HG02571 (cell line): ENCODE data around the gene JOSD1.

Experiments
- ATAC-seq: cut with Tn5 transposase; IDR thresholded peaks from one replicate; pipeline ENCODE4 v1.9.1; 2021; ENCODE audit warnings: mild to moderate bottlenecking, moderate library complexity; ENCODE audit not compliant: unreplicated experiment

Gene JOSD1

DNA sequence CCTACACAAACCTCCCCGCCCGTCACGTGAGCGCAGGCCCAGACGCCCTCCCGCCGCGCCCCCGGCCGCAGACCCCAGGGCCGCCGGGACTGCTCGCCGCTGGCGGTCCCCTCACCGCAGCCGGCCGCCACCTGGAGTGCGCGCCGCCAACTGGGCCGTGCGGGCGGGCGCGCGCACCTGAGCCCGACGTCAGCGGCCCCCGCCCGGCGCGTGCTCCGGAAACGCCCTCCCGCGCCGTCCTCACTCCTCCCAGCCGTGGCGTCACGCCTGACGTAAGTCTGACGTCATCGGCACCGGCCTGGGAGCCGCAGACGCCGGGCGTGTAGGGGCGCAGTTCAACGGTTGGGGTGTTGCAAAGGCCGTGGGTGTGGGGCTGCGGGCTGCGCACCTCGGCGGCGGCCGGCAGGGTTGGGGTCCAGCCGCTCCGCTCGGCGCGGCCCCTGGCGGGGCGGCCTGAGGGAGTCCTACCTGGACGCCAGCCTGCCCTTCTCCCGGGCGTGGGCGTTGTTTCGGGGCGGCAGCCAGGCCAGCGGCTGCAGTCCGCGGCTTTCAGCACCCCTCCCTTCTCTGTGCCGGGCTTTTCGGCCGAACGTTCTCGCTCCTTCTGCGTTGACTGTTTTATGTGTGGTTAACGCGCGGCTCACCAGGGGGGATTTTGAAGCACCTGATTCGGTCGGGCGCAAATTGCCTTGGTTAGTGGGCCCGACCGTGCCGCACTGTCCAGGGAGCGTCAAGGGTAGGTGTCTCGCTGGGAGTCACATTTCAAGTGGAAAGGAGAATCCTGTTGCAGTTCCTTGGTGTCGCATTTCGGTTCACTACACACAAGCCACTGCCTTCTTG lies at the start of gene JOSD1:
Gene JOSD1 (minus strand): TSS at position 155 of the 840 bp plus-strand sequence. CDS start 956 bp downstream, outside the sequence.
- peak; percentile 28 for ATAC-seq

DNA sequence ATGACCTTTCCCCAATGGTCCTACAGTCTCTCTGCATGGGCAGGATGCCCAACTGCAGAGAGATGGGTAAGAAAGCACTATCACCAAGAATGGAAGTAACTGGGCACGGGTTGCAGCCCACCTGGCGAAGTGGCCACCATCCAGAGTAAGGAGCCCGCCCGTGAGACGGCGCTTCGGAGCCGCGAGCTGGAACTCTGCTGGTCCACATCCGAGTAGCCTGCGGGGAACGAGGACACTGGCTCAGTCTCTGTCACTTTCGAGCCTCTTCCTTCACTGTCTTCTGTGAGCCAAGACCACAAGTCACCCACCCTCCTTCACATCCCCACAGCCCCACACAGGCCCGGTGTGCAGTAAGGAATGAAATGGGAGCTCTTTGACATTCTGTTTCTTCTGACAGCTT lies 49.4 kb upstream of the JOSD1 start:
- ATAC-seq: no peak

DNA sequence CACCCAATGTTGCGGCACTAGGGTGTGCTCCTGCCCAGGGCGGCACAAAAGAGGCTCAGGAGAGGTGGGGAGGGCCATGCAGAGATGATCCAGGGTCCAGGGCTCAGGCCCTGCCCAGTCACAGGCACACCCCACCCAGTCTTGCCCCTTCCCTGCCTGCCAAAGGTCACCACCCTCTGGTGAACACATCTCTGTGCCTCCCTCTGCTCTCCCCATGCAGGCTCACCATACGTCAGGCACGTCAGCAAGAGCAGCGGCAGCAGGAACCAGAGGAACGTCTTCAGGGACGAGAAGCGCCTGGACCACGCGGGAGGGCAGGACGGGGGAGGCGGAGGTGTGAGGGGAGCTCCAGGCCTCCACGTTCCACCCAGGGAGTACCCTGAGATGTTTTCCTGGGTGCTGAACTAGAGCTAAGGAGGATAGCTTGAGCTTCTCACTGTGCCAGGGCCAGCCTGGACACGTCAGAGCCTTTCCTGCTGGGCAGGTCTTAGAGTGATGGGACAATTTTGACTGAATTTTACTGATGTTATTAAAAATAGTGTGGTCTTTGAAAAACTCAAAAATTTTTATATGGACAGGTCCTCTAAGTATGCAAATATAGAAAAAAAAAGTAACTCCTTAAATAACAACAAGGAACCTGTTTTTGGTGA lies 47.9 kb upstream of the JOSD1 start:
- no peak for ATAC-seq

DNA sequence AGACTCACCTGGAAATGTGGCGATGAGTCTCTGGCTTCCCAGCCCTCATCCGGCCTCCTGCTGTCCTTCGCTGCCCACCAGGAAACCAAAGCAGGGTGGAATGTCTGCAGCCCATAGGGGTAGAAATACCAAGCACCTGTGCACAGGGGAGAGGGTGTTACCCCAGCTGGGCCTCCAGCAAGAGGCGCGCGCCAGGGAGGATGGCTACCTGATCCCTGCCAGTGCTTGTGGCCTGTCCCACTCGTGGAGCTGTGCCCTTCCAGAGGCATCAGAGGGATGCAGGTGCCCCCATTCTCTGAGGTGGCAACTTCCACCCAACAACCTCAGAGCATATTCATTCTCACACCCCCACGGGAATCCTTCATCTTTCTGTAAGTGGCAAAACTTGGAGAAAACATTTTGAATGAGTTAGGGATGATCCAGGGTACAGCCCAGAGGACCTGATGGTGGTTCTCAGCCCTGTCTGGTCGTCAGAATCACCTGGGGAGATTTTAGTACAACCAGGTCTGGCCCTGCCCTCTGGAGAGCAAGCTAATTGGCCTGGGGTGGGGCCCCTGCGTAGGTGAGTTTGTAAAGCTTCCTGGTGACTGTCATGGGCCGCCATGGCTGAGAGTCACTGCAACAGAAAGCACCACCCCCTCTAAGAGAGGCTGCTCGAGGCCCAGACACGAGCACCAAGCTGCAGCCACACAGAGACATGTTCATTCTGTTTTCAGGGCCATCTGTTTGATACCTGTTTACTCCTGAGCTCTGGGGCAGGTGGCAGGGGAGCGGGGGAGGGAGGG lies 45.1 kb upstream of the JOSD1 start:
- ATAC-seq: no peak

DNA sequence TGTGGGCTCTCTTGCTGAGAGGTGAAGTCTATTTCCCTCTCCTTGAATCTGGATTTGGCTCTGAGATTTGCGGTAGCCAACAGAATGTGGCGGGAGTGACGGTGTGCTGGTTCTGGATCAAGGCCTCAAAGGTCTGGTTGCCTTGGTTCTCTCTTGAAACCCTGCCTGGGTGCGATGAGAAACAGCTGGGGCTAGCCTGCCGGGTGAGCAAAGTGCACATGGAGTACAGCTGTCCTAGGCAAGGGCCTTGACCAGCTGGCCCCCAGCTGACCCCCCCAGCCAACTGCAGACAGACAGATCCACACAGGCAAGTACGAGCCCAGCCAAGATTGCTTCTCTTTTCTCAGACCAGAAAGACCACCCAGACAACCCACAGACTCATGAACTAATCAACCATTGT lies 44.2 kb upstream of the JOSD1 start:
- no peak for ATAC-seq

DNA sequence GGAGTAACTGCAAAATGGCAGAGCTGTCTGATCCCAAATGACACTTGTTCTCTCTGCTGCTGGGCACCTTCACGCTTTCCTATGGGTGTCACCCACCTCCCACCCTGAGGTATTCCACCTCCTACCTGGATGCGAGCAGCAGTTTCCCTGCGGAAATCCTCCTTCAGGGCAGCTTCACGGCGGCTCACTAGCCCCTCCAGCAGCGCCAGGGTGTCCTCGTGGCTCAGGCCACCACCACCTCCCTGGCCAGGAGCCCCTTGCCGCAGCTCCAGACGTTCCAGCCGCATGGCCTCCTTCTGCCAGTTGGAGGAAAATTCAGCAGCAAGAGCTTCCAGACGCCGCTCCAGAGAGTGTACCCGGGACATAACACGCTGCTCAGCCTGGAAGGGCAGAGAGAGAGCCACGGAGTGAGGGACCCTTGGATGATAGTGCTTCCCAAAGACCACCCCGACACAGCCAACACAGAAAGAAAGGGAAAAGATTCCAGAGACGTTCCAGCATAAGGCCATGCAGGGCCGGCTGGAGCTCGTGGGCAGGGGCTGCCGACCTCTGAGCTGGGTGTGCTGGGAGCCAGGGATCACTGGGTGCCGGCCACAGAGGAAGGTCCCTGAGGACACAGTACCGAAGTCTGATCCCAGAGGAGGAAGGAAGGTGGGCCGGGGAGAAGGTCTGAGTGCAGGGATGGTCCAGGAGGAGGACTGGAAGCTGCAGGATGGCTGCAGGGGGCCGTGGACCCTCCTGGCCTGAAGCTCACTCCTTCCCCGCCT lies 41.6 kb upstream of the JOSD1 start:
- no peak for ATAC-seq

DNA sequence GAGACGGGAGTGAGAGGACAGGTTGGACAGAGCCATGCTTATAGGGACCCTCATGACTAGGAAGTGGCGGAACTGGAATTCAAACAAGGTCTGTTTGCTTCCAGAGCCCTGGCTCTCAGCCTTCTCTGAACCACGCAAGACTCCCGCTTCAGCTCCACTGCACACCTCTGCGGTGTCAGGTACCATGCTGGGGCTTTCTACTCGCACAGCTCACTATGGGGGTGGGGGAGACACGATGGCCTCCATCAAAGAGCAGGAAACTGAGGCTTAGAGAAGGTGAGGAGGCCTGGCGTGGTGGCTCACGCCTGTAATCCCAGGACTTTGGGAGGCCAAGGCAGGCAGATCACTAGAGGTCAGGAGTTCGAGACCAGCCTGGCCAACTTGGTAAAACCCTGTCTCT lies 40.8 kb upstream of the JOSD1 start:
- no peak for ATAC-seq

DNA sequence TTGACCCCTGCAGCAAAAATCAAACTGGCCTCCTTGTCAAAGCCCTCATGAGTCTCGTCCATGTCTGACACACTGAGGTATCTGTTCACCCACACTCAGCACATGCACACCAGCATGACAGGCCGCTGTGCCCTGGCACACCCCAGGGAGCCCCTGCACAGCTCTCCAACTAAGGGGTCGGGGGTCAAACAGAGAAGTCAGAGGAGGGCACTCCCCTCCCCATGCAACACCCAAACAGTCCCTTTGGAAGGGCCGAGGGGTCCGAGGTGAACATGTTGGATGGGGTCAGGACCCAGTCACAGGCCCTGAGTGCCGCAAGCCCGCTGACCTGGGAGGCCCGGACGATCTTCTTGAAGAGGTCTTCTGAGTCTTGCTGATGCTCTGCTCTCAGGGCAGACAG lies 40.4 kb upstream of the JOSD1 start:
- ATAC-seq: no peak

DNA sequence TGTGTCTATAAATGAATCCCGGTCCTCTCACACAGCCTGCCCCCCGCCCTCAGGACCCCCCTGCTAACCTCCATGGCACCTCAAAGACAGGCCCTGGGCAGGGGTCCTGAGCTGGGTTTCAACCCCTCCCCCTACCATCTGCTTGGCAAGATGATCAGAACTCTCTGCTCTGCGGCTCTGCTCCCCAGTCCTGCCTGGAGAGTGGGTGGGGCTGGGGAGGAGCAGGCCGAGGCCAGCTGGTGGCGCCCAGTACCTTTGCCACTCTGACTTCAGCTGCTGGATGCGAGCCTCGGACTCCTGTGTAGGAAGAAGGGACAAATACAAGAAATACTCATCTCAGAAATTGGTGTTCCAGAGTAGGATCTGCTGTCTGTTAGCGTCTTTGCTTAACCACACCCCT lies 40.0 kb upstream of the JOSD1 start:
- no peak for ATAC-seq

DNA sequence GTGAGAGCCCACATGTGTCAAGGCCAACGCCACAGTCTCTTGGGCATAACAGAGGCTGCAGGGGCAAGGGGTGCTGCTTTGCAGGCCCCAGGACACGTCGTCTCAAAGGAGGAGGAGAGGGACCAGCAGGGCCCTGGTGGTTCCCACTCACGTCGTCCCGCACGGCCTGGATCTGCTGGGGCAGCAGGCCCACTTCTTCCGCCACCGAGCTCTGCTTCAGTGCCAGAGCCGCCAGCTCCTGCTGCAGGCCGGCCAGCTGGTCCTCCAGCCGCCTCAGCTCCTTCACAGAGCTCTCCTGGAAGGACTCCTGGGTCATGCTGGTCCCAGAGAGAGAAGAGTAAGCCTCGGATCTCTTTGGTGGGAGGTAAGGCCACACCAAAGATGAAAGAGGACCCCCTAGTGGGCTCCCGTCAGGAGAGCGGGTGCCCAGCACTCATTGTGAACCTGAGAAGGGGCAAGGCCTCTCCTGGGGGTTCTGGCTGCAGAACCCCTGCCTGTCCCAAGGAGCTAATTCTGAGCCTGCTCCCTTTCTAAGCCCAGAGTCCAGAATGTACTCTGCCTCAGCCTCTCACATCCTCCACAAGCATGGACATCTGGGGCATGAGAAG lies 39.5 kb upstream of the JOSD1 start:
- no peak for ATAC-seq

DNA sequence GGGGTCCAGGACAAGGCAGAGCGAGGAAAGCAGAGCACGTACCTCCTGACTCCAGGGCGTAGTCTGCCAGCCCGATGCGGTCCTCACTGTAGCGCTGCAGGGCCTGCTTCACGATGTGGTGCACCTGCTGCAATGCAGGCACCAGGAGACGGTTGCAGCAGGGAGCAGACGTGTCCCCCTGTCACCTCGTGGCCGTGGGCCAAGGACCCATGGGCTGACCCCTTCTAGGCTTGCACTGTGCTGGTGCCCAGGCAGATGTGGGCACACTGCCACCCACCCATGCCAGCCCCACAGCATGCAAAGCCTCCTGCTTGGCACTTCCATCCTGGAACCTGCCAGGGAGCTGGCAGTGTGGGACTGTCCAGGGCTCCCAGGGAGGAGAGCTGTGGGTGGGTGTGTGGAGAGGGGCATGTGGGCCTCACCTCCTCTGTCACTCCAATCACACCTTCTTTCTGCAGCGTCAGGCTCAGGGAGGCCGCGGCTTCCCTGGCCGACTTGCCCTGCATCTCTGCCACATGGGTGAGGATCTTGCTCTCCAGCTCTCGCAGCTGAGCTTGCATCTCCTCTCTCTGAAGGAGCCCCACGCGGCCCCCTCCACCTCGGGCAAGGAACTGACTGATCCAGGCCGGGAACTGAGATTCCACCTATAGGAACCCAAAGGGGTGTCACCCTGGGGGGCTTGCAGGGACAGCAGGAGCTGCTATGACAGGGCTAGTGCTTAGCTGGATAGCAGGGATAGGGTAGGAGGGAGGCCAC lies 38.7 kb upstream of the JOSD1 start:
- ATAC-seq: no peak

DNA sequence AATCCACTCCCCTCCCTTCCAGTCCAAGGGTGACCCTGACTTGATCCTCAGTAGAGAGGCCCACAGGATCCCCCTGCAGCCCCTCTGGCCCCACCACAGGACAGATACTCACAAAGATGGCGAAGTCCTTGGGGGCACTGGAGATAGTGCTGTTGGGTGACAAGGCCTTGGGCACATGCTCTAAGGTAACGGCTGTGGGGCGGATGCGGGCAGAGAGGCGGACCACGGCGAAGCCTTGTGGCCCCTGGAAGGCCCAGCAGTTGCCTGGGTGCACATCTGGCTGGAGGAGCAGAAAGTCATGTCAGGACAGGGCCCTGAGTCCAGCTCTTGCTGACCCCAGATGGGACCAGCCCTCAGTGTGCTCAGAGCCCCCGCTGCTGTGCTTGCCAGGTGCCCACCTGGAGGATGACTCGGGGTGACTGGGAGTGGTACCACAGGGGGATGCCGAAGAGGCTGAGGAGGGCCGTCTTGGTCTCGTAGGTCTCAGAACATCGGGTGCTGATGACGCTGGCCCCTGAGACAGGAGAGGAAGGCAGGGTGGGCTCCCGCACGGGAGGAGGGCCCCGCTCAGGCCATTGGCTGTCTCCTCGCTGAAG lies 37.8 kb upstream of the JOSD1 start:
- no peak for ATAC-seq

DNA sequence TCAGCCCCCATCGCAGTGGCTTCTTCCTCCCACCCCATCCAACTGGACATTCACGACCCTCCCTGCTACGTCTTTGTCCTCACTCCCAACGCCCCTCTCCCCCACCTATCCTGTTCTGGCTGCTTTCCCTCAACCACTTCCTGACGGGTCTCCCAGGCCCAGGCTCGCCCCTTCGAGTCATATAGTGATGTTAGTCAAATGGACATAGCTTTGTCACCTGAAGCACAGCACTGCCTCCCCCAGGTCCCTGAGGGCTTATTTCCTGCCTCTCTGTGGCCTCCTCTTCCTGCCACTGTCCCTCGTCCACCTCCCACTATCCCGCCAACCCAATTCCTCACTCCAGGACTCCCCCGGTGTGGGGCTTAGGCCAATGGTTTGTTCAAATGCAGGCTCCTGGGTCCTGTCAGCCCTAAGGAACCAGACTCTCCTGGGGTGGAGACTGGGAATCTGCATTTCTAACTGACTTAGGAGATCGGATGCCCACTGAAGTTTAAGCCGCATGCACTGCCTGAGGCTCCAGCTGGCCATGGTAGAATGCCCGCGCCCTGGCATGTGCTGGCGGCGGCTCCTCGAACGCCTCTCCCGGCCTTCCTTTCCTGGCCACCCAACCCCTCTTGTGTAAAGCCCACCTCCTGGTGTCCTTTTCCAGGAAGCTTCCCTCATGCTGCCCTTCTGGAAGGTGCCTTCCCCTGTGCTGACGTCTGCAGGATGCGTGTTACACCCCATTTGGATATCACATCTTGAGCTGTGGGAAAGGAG lies 36.7 kb upstream of the JOSD1 start:
- ATAC-seq: no peak

DNA sequence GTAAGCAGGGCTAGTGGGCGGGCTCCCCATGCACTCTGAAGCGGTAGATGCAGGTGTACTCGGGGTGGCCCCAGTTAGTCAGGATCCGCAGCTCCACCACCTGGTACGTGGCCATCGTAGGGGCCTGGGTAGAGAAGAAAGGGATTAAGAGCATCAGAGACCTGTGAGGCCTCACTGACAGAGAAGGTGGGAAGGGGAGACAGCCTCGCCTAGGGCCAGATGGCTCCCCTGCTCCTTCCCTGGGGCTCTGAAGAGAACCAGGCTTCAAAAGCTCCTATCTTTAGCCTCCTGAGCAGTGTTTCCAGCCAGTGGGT lies 35.5 kb upstream of the JOSD1 start:
- ATAC-seq: no peak

DNA sequence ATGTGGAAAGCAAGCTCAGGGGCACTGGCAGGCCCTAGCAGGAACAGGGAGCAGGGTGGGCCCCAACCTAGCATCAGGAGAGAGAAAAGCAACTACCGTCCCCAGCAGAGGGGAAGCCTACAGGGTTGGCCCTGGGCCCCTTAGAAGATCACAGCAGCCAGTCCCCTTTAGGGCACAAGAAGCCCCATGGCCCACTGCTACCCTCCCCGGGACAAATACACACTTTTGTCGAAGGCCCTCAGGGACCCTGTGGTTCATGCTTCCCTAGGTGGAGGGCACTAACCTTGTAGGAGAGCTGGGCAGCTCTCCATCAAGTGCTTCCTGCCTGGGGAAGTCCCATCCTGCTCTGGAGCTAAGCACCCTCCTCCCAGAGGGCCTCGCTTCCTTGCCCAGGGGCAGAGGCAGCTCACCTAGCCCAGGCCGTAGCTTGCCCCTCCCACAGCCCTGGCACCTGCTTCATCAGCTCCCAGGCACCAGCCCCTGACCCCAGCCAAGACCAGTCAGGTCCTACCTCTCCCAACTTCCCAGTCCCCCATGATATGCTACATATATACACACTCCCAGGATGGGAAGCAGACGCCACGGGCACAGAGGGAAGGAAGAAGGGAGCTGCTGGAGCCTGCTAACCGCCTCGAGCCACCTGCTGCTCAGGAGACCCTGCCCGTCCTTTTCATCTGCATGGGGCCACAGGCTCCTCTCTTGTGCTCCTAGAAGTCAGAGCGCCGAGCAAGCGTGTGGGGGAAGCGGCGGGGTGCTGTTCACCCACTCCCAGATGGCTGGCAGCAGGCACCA lies 34.9 kb upstream of the JOSD1 start:
- ATAC-seq: no peak

DNA sequence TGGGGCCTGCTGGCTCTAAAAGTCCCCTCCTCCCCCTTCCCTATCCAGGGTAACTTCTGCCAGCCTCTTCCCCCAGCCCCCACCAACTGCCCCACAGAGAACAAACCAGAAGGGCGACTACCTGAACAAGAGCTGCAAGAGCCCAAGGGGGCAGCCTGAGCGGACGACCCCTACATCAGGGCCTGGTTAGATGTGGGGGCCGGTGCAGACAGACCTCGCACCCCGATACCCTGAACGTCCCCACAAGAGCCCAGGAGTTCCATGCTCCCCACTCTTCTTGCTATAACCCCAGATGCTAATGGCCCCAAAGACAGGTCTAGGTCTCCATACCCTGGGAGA lies 34.4 kb upstream of the JOSD1 start:
- no peak for ATAC-seq

DNA sequence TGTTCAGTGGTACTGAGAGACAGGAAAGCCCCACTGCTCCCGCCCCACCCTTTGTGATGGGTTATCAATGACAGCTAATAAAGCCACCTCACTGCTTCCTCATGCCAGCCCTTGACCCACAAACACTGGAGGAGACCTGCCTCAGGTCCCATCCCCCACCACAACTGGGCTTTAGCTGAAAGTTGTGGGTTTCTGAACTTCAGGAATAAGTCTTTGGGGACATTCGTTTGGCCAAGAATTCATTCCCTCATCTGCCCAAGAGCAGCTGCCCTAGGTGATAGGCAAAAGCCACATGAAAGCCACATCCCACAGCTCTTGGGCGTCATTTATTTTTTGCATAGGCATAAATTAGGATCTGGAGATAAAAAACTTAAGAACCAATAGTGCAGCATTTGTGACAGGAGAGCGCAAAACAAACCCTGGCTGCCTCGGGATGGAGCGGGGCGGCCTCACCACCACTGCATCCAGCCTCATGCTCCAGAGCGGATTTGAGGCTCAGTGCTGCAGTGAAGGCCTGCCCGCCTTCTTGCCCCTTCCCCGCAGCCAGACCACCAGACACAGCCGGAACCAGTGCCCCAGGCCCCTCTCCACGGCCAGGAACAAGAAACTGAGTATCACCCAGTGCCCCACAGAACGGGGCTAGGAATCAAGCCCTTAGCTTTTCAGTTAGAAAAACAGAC lies 33.8 kb upstream of the JOSD1 start:
- ATAC-seq: no peak
